HG03064 (cell line): Measurements from ENCODE around the gene AATF.

Experiments used
- ATAC-seq: cut with Tn5 transposase; IDR thresholded peaks from one replicate; pipeline ENCODE4 v1.9.1; 2021; ENCODE audit warnings: low read depth; ENCODE audit not compliant: unreplicated experiment

AATF gene, protein sequence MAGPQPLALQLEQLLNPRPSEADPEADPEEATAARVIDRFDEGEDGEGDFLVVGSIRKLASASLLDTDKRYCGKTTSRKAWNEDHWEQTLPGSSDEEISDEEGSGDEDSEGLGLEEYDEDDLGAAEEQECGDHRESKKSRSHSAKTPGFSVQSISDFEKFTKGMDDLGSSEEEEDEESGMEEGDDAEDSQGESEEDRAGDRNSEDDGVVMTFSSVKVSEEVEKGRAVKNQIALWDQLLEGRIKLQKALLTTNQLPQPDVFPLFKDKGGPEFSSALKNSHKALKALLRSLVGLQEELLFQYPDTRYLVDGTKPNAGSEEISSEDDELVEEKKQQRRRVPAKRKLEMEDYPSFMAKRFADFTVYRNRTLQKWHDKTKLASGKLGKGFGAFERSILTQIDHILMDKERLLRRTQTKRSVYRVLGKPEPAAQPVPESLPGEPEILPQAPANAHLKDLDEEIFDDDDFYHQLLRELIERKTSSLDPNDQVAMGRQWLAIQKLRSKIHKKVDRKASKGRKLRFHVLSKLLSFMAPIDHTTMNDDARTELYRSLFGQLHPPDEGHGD

GRCh38 chr17:36948717-36949460 is at the start of gene AATF:
AATF (plus strand) TSS chr17:36948954; CDS start chr17:36949126, 172 bp downstream.
- peak; percentile 87 for ATAC-seq

DNA sequence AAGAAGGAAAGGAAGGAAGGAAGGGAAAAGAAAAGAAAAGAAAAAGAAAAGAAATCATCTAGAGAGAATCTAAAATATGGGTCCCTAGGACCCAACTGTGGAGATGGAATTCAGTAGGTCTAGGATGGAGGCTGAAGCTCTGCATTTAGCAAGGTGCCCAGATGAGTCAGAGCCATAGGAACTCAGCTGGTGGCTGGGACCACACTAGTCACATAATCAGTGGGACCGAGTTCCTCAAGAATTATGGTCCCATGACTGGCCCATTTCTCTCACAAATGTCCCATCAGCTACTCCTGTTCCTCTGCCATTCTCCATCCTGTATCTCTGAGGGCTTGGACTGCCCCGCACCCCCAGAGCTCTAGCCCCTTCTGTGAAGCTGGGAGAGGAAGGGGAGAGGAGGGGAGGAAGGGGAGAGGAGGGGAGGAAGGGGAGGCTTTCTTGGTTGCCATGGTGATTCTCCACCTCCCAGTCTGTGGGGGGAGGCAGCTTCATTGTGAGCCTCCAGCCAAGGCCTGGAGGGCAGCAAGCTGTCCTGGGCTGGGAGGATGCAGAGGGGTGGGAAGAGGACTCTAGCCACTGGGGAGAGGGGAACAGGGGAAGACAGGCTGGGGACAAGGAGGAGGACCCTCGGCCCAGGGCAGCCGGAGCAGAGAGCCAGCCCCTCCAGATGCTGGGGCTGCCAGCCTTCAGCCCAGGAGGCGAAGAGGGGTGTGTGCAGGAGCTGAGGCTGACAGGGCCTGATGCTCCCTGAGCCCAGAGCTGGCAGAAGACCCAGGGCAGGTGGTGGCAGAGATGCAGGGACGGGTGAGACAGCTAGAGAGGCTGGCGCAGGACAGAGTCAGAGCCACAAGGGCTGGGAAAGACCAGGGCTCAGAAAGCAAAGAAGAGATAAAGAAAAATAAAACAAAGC is 49.2 kb upstream of the AATF start:
- no peak for ATAC-seq

- ATAC-seq: no peak
Measured at GRCh38 chr17:36900160-36900512, 48.6 kb upstream of the AATF start.

DNA sequence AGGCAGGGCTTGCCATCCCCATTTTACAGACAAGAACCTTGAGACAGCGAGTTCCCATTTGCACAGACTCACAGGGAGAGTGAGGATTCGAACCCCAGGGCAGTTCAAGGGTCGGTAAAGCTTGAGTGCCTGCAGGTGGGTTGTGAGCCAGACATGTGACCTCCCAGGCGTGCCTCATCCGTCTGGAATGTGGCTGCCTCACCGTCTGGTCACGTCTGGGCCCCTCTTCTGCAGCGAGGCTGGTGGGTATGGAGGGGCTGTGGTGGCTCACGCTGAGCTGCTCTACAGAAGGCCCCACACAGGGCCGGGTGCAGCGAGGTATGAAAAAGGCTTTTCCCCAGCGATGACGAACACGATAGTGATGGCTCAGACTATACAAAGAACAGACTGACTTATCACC is 47.2 kb upstream of the AATF start:
- ATAC-seq: no peak

DNA sequence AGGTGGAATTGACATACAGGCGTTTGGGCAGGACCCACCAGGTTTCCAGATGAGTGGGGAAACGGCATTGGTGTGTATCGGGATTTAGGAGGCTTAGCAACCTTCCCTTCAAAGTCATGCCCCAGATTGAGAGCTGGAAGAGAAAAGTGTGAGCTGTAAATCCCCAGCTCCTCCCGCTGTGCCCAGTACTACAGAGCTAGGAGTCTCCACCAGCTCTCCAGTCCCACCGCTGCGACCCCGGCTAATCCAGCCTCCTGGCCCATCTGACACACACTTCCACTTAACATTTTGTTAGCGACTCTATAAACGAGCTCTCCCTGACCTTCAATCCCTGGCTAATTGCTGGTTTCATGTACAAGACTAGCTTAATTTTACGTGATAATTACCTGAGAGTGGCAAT is 41.3 kb upstream of the AATF start:
- no peak for ATAC-seq

GRCh38 chr17:36910513-36910912 is 38.2 kb upstream of the AATF start:
- no peak for ATAC-seq

GRCh38 chr17:36911001-36911400 is 37.8 kb upstream of the AATF start:
- ATAC-seq: no peak

DNA sequence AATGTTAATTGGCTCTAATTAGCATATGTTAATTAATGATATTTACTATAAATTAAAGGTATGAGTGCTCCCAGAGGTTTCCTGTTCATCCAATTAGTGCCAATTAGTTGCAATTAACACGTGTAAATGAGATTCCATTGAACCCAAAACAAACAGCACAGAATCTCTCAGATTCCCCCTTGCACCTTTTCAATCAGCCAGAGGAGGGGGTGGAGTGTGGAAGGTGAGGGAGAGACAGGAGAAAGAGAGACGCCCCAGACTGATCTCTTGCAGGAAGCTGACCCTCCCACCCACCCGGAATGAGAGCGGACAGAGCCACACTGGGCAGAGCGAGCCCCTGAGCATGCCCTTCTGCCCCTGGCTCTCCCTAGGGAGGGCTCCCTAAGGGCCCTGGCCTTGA is 35.6 kb upstream of the AATF start:
- ATAC-seq: no peak

DNA sequence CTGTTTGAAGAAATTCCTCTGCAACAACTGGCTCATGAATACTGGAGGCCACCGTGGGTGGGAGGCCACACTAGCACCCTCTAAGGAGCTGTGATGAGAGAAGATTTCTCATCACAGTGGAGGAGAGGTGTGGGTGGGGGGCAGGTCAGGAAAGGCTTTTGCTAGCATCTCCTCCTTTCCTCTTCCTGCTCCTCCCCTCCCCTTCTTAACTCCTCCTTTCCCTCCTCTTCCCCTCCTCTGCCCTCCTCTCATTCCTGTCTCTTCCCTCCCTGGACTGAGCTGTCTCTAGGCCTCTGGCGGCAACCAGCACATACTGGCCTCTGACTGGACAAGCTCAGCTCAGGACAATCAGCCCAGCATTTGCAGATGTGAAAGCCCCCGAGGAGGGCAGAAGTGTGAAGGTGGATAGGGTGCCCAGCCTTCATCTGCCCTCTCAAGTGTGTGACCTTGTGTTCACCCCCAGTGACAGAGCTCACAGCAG is 30.5 kb upstream of the AATF start:
- no peak for ATAC-seq

GRCh38 chr17:36919407-36919968 is 29.3 kb upstream of the AATF start:
- ATAC-seq: no peak

GRCh38 chr17:36920032-36921005 is 28.4 kb upstream of the AATF start:
- ATAC-seq: no peak

GRCh38 chr17:36921095-36921851 is 27.5 kb upstream of the AATF start:
- ATAC-seq: no peak

DNA sequence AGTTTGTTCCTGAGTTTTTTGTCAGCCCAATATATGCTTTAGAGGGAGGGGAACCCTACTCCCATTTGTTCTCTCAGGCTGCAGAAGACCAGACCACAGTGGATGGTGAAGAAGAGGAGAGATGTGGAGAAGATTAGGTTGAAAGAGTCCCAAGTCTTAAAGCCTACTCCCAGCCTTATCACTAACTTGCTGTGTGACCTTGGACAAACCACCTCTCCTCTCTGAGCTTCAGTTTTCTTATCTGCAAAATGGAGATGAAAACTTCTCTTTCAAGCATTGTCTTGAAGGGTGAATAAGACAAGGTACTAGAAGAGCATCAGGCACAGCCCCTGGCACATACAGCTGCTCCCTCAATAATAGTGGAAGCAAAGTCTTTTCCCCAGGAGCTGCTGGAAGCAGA is 26.6 kb upstream of the AATF start:
- ATAC-seq: no peak

GRCh38 chr17:36923814-36924221 is 24.9 kb upstream of the AATF start:
- no peak for ATAC-seq

GRCh38 chr17:36926226-36926625 is 22.5 kb upstream of the AATF start:
- ATAC-seq: no peak

- no peak for ATAC-seq
Measured at GRCh38 chr17:36926701-36927100, 22.1 kb upstream of the AATF start.

DNA sequence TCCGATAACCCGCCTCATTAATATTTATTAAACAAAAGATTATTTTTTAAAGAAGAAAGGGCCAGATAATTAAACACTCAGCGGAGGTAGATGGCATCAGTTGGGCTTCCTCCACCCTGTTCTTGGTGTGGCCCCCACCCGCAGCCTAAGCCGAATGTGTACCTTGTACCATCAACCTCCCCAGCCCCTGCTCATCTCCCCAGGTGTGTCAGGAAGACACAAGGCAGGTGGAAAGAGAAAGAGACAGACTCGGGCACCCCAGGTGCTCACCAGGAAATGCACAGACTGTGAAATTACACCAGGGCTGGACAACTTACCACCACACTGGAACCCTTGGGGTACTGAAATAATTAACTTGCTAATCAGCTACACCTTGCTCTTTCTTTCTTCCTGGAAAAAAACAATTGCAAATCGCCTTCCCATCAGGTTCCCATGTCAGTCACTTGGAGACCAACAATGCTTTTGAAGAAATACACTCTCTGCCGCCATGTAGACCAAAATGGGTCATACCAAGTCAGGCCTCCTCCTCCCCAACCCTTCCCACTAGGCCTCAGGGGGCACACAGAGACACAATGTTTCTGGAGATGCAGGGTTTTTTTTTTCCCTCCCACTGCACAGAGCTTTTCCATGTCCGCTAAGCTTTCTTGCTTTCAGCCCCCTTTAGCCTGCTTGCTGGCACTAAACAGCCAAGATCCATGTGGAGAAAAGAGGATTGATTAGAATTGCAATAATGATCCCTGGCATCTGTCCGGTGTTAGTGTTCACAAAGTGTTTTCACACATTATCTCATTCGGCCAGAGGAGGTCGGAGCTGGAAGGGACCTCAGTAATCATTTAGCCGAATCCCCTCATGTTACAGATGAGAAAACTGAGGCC is 20.0 kb upstream of the AATF start:
- no peak for ATAC-seq
